Esophagus muscularis mucosa (tissue), 4 donors: Measurements from ENCODE around the gene TCF3.

Experiments
- EP300 ChIP-seq: sonication (generic); formaldehyde crosslinking; IDR thresholded peaks from one replicate; pipeline ENCODE4 v1.6.1; 2017; ENCODE audit warnings: antibody characterized with exemption
- POLR2A ChIP-seq: fragments of 450-650 bp; IDR thresholded peaks from one replicate; pipeline ENCODE4 v1.6.1; 2017; ENCODE audit warnings: antibody characterized with exemption, moderate library complexity, mild to moderate bottlenecking, low read depth
- POLR2AphosphoS5 ChIP-seq, 2 donors: sonication (generic); formaldehyde crosslinking; IDR thresholded peaks; one replicate each; pipeline ENCODE4 v1.6.1; 2017; ENCODE audit warnings: antibody characterized with exemption in 2 of 2
- TF ChIP-seq, protein P1 (sequence below), 3 experiments: fragments of 200-600 bp in 2 of 3; fragments of 450-650 bp in 1 of 3; sonication (generic) in 2 of 3; IDR thresholded peaks; one replicate each; pipeline ENCODE4 v1.5.1; 2017 to 2019; ENCODE audit warnings: antibody characterized with exemption in 3 of 3, mild to moderate bottlenecking in 2 of 3, moderate library complexity in 1 of 3

DNA sequence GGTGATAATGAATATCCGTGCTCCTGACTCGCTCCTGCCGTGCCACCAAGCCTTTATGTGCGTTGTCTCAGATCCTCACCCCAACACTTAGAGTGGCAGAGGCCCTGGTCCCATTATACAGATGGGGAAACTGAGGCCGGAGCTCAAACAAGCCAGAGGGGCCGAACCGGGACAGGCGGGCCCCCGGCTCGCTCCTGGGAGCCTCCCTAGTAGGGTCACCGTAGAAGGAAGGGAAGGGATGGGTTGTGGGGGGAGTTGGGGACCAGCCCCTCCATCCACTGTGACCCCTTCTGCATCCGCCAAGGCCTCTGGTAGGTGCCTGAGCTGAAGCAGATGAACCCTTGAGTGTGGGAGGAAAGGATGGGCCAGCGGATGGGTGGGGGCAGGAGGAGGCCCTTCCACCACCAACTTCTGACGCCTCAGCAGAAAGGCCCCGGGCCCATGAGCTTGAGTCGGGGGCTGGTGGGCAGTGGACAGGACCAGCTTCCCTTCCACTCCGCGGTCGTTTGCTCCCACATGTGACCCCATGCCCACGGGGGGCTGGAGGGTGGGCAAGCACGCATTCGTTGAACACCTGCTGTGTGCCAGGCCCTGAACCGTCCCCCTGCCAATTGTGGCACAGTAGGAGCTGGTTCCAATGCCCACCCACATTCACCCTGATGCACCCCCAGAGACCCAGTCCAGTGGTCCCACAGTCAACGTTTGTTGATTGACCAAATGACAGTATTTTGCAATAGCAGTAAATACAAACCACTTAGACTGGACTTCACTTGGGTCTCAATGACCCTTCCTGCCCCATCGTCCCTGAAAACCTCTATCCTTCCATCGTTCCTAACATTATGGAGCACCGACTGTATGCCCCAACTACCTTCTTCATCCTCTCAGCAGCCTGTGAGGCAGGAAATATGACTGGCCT lies 24.2 kb upstream of the TCF3 start:
- TF ChIP-seq POLR2A (no peak), POLR2AphosphoS5 (IDR thresholded peaks at IDR 0.05) (no peak), EP300 (no peak)
- TF ChIP-seq, protein P1, sequence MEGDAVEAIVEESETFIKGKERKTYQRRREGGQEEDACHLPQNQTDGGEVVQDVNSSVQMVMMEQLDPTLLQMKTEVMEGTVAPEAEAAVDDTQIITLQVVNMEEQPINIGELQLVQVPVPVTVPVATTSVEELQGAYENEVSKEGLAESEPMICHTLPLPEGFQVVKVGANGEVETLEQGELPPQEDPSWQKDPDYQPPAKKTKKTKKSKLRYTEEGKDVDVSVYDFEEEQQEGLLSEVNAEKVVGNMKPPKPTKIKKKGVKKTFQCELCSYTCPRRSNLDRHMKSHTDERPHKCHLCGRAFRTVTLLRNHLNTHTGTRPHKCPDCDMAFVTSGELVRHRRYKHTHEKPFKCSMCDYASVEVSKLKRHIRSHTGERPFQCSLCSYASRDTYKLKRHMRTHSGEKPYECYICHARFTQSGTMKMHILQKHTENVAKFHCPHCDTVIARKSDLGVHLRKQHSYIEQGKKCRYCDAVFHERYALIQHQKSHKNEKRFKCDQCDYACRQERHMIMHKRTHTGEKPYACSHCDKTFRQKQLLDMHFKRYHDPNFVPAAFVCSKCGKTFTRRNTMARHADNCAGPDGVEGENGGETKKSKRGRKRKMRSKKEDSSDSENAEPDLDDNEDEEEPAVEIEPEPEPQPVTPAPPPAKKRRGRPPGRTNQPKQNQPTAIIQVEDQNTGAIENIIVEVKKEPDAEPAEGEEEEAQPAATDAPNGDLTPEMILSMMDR (IDR thresholded peaks at IDR 0.05), result no peak
